GM20000 (cell line): Measurements from ENCODE around the gene NRG2.

Experiments
- DNase-seq: peaks from one replicate; pipeline ENCODE4 v3.0.0; 2012; ENCODE audit warnings: low spot score
- CTCF ChIP-seq: IDR thresholded peaks from 2 replicates; pipeline ENCODE4 v1.5.1; 2012; ENCODE audit warnings: mild to moderate bottlenecking, control low read depth; ENCODE audit errors: extremely low read depth, missing control alignments

The NRG2 gene

GRCh38 chr5:139975942-139976341, 67.2 kb downstream of the NRG2 start:
- no peak for TF ChIP-seq CTCF
- no peak for DNase-seq

- TF ChIP-seq CTCF, result no peak
- no peak for DNase-seq
These were observed 67.8 kb downstream of the NRG2 start for GRCh38 chr5:139975306-139975705.

- no peak for TF ChIP-seq CTCF
- no peak for DNase-seq
These were observed 68.4 kb downstream of the NRG2 start for GRCh38 chr5:139974661-139975060.

- TF ChIP-seq CTCF, result no peak
- no peak for DNase-seq
These were observed 71.8 kb downstream of the NRG2 start for GRCh38 chr5:139971202-139971725.

- TF ChIP-seq CTCF, result no peak
These were observed 73.8 kb downstream of the NRG2 start for GRCh38 chr5:139969318-139969717.

GRCh38 chr5:139968547-139969261, 74.4 kb downstream of the NRG2 start:
- DNase-seq, result peak; percentile 84
- peak; percentile 100 for TF ChIP-seq CTCF

More at GRCh38 chr5:139969318-139969717, 73.8 kb downstream of the NRG2 start:
- no peak for DNase-seq

GRCh38 chr5:139967353-139967752, 75.7 kb downstream of the NRG2 start:
- no peak for DNase-seq
- TF ChIP-seq CTCF, result no peak
